Panc1 (cell line): ENCODE data around the gene ITGB4. TPM values are rescaled to one million over a fixed set of nuclear protein-coding genes. Genes with fewer than 3 reads are reported as not detected.

Source experiments
- ATAC-seq: fragments of 200-7000 bp; cut with Tn5 transposase; 2 replicates; pipeline ENCODE4 v1.9.1; 2020; ENCODE audit warnings: mild to moderate bottlenecking, moderate library complexity
- BruUV-seq: library from RNA; stranded (reverse); fragments of 400-500 nt; replicated peaks from 2 replicates; lab custom pipeline; 2021; lab: Mats Ljungman, UMichigan
- CTCF ChIA-PET: fragments of 300-600 bp; sonication (Branson Sonifier 250); formaldehyde crosslinking; loops from one replicate; lab custom pipeline; 2022; ENCODE audit warnings: antibody characterized with exemption; lab: Charles Lee
- POLR2A ChIA-PET: fragments of 300-600 bp; sonication (Branson Sonifier 250); formaldehyde crosslinking; loops from one replicate; lab custom pipeline; 2022; ENCODE audit warnings: antibody characterized with exemption; lab: Charles Lee
- DNase-seq: peaks from one replicate; pipeline ENCODE4 v3.0.0-alpha.2; 2010; ENCODE audit warnings: low read depth, low spot score
- H3K27ac ChIP-seq: 2 replicates; pipeline ENCODE4 v1.5.1; 2011; ENCODE audit warnings: mild to moderate bottlenecking, low read length, inconsistent platforms
- H3K27me3 ChIP-seq: fragments of 200-500 bp; sonication (Bioruptor generic); 2 replicates; pipeline ENCODE4 v1.6.0; 2014; ENCODE audit warnings: low read length, inconsistent platforms; ENCODE audit not compliant: control insufficient read depth, insufficient read depth
- H3K36me3 ChIP-seq: fragments of 200-500 bp; sonication (Bioruptor generic); 2 replicates; pipeline ENCODE4 v1.5.1; 2014; ENCODE audit warnings: inconsistent platforms, mild to moderate bottlenecking, low read length, moderate library complexity; ENCODE audit not compliant: control insufficient read depth, insufficient read depth
- H3K4me1 ChIP-seq: 2 replicates; pipeline ENCODE4 v1.5.1; 2011; ENCODE audit warnings: inconsistent platforms, mild to moderate bottlenecking, low read length, moderate library complexity; ENCODE audit not compliant: control insufficient read depth, insufficient read depth
- H3K4me3 ChIP-seq, 2 experiments: 2 replicates each; pipeline ENCODE4 v1.5.1; 2011 to 2012; ENCODE audit warnings: low read depth in 2 of 2, low read length in 2 of 2, mild to moderate bottlenecking in 2 of 2, inconsistent platforms in 1 of 2, moderate library complexity in 1 of 2
- H3K9me3 ChIP-seq: fragments of 200-500 bp; sonication (Bioruptor generic); 2 replicates; pipeline ENCODE4 v1.5.1; 2014; ENCODE audit warnings: low read depth, mild to moderate bottlenecking, inconsistent platforms, low read length, moderate library complexity; ENCODE audit not compliant: control insufficient read depth, insufficient read depth
- POLR2AphosphoS5 ChIP-seq: IDR thresholded peaks from 2 replicates; pipeline ENCODE4 v1.6.1; 2012; ENCODE audit warnings: mild to moderate bottlenecking, low read depth, low read length, moderate library complexity
- REST ChIP-seq, 2 experiments: IDR thresholded peaks; 2 replicates each; pipeline ENCODE4 v1.6.1; 2011 to 2012; ENCODE audit warnings: low read depth in 2 of 2, control low read depth in 1 of 2, low read length in 1 of 2, mild to moderate bottlenecking in 1 of 2, moderate library complexity in 1 of 2; ENCODE audit not compliant: insufficient read depth in 1 of 2
- SIN3A ChIP-seq: IDR thresholded peaks from 2 replicates; pipeline ENCODE4 v1.6.1; 2012; ENCODE audit warnings: low read depth, mild to moderate bottlenecking, low read length, moderate library complexity, borderline replicate concordance; ENCODE audit not compliant: insufficient read depth
- TCF7L2 ChIP-seq: IDR thresholded peaks from 2 replicates; pipeline ENCODE4 v1.6.1; 2011; ENCODE audit warnings: mild to moderate bottlenecking, low read depth, low read length, inconsistent platforms
- in situ Hi-C: cut with HindIII; loops from 2 replicates; pipeline ENCODE4 v1.10.0; 2016; ENCODE audit warnings: low sequenced_read_pairs, low pct_unique_long_range_greater_than_20kb
- intact Hi-C: fragments of 100-400 bp; cut with micrococcal nuclease; formaldehyde crosslinking; loops from one replicate; pipeline ENCODE4 v1.10.0; 2022; ENCODE audit not compliant: unreplicated experiment
- total RNA-seq: library from RNA; stranded (reverse); gene quantifications from one replicate; pipeline ENCODE4 v1.2.1, GENCODE V29; 2021; ENCODE audit not compliant: unreplicated experiment
- TF ChIP-seq, protein P1 (sequence below): fragments of 450-650 bp; IDR thresholded peaks from 2 replicates; pipeline ENCODE4 v1.5.1; 2017; ENCODE audit warnings: mild to moderate bottlenecking

ITGB4 gene
- total RNA-seq, 1 experiment from 2014 or later = 100 TPM

- DNase-seq (no peak), ATAC-seq (no peak)
- BruUV-seq = no TSS peak
- in situ Hi-C loops = no loop called here
- peaks cover 27% of the 10 kb centered on the region for H3K4me1 ChIP-seq
- ChIA-PET CTCF (no interaction called here), POLR2A (no interaction called here)
- no peak overlapping the region for H3K27ac ChIP-seq
- H3K9me3 ChIP-seq = no peaks in the 10 kb centered on the region
- TF ChIP-seq POLR2AphosphoS5 (no peak), TCF7L2 (no peak), SIN3A (no peak), REST (IDR thresholded peaks at IDR 0.05; ENCODE audit: insufficient read depth in 1 of 2, low read depth in 2 of 2, low read length in 1 of 2) (no peak)
- TF ChIP-seq, protein P1, sequence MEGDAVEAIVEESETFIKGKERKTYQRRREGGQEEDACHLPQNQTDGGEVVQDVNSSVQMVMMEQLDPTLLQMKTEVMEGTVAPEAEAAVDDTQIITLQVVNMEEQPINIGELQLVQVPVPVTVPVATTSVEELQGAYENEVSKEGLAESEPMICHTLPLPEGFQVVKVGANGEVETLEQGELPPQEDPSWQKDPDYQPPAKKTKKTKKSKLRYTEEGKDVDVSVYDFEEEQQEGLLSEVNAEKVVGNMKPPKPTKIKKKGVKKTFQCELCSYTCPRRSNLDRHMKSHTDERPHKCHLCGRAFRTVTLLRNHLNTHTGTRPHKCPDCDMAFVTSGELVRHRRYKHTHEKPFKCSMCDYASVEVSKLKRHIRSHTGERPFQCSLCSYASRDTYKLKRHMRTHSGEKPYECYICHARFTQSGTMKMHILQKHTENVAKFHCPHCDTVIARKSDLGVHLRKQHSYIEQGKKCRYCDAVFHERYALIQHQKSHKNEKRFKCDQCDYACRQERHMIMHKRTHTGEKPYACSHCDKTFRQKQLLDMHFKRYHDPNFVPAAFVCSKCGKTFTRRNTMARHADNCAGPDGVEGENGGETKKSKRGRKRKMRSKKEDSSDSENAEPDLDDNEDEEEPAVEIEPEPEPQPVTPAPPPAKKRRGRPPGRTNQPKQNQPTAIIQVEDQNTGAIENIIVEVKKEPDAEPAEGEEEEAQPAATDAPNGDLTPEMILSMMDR = no peak
- 0 out of 2 replicates have a peak, but pooled peaks cover 2% of the 10 kb centered on the region for H3K27me3 ChIP-seq
- intact Hi-C loops = no loop called here
- no peak overlapping the region for H3K4me3 ChIP-seq
- H3K36me3 ChIP-seq = peaks cover 2% of the 10 kb centered on the region; the same call in 1 of the 2 replicates
Observed at GRCh38 chr17:75724016-75725003, 3.1 kb downstream of the ITGB4 start.

DNA sequence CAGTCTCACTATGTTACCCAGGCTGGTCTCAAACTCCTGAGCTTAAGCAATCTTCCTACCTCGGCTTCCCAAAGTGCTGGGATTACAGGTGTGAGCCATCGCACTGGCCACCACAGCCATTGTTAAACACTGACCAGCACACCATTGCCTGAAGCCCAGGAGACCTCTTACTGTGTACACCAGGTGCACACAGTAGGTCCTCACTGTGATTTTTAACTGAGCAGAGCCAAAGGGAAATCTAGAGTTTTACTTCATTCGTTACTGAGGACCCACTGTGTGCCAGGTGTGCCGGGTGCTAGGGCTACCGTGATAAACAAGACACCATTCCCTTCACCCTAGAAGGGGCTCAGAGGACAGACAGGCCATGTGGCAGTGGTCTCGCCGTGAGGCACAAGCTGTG lies 4.2 kb downstream of the ITGB4 start:
- peaks cover 27% of the 10 kb centered on the region for H3K4me1 ChIP-seq
- DNase-seq (no peak), ATAC-seq (no peak)
- in situ Hi-C loops = no loop called here
- no peak overlapping the region for H3K27ac ChIP-seq
- ChIA-PET POLR2A (no interaction called here), CTCF (no interaction called here)
- H3K27me3 ChIP-seq = 0 out of 2 replicates have a peak, but pooled peaks cover under 1% of the 10 kb centered on the region
- no peaks in the 10 kb centered on the region for H3K9me3 ChIP-seq
- intact Hi-C loops = no loop called here
- no TSS peak for BruUV-seq
- H3K36me3 ChIP-seq = peaks cover 2% of the 10 kb centered on the region; the same call in 1 of the 2 replicates
- H3K4me3 ChIP-seq = no peak overlapping the region
- TF ChIP-seq, protein P1 = no peak
